Osteocyte (in vitro differentiated cells): ENCODE results near the gene ESR1. TPM values are rescaled to one million over a fixed set of nuclear protein-coding genes. Genes with fewer than 3 reads are reported as not detected.

Experiments
- DNase-seq: peaks from one replicate; pipeline ENCODE4 v3.0.0; 2021; ENCODE audit warnings: mixed read lengths; ENCODE audit not compliant: unreplicated experiment; ENCODE audit errors: extremely low spot score
- H3K27ac Mint-ChIP-seq: one replicate; pipeline ENCODE4 v1.8.0; 2021; ENCODE audit warnings: mild to moderate bottlenecking, mixed read lengths; ENCODE audit not compliant: unreplicated experiment
- H3K27me3 Mint-ChIP-seq: one replicate; pipeline ENCODE4 v1.8.0; 2021; ENCODE audit warnings: mixed read lengths; ENCODE audit not compliant: unreplicated experiment
- H3K36me3 Mint-ChIP-seq: one replicate; pipeline ENCODE4 v1.8.0; 2021; ENCODE audit warnings: mixed read lengths; ENCODE audit not compliant: unreplicated experiment
- H3K4me1 Mint-ChIP-seq: one replicate; pipeline ENCODE4 v1.8.0; 2021; ENCODE audit warnings: mixed read lengths; ENCODE audit not compliant: unreplicated experiment
- H3K4me3 Mint-ChIP-seq: one replicate; pipeline ENCODE4 v1.8.0; 2021; ENCODE audit warnings: mild to moderate bottlenecking, moderate library complexity, mixed read lengths; ENCODE audit not compliant: unreplicated experiment
- H3K9me3 Mint-ChIP-seq: one replicate; pipeline ENCODE4 v1.8.0; 2021; ENCODE audit warnings: mixed read lengths; ENCODE audit not compliant: unreplicated experiment
- CTCF ChIP-seq: fragments of 200-600 bp; sonication (generic); IDR thresholded peaks from 2 replicates; pipeline ENCODE4 v1.5.0; 2021; ENCODE audit warnings: antibody characterized with exemption, mild to moderate bottlenecking, moderate library complexity
- total RNA-seq: library from RNA; stranded (reverse); gene quantifications from 2 replicates; pipeline ENCODE4 v1.2.1, GENCODE V29; 2021

ESR1 gene
- total RNA-seq, 1 donor from 2014 or later = not detected

DNA sequence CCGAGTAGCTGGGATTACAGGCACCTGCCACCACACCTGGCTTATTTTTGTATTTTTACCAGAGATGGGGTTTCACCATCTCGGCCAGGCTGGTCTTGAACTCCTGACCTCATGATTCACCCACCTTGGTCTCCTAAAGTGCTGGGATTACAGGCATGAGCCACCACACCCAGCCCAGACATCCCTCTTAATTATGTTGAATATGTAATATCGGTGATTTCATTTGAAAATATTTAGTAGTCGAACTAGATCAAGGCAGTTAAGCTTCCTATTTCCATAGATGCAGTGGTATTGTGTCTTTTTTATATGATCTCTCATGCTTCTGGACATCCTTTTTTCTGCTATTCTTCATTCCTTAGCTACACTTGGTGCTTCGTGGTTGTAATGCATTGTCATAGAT lies 29.7 kb downstream of the ESR1 start:
- H3K4me1 Mint-ChIP-seq = no peaks in the 10 kb centered on the region
- no peaks in the 10 kb centered on the region for H3K36me3 Mint-ChIP-seq
- no peak overlapping the region for H3K27ac Mint-ChIP-seq
- H3K9me3 Mint-ChIP-seq = no peaks in the 10 kb centered on the region
- DNase-seq = no peak
- H3K4me3 Mint-ChIP-seq = no peak overlapping the region
- TF ChIP-seq CTCF = no peak
- H3K27me3 Mint-ChIP-seq = peaks cover 4% of the 10 kb centered on the region

GRCh38 chr6:151842816-151843215 lies 35.3 kb downstream of the ESR1 start:
- Mint-ChIP-seq H3K36me3 (no peaks in the 10 kb centered on the region), H3K9me3 (no peaks in the 10 kb centered on the region), H3K27me3 (no peaks in the 10 kb centered on the region), H3K27ac (no peak overlapping the region), H3K4me3 (no peak overlapping the region), H3K4me1 (no peaks in the 10 kb centered on the region)
- no peak for DNase-seq
- no peak for TF ChIP-seq CTCF

DNA sequence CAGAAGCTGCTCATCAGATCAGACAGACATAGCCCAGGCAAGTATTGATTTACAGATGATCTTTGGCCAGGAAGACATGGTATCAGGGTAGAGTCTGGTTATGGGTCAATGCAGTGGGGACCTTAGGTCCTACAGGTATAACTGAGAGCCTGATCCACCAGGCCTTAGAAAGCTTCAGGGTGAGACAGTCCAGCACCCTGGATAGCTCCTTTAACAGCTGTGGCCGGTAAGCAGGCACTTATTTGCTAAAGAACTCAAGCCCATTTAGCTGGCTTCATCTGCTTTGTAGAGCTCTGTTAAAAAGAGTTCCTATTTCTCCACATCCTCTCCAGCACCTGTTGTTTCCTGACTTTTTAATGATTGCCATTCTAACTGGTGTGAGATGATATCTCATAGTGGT lies 39.6 kb downstream of the ESR1 start:
- no peaks in the 10 kb centered on the region for H3K4me1 Mint-ChIP-seq
- H3K4me3 Mint-ChIP-seq = no peak overlapping the region
- TF ChIP-seq CTCF = no peak
- H3K36me3 Mint-ChIP-seq = no peaks in the 10 kb centered on the region
- no peaks in the 10 kb centered on the region for H3K9me3 Mint-ChIP-seq
- DNase-seq = no peak
- H3K27ac Mint-ChIP-seq = no peak overlapping the region
- no peaks in the 10 kb centered on the region for H3K27me3 Mint-ChIP-seq

DNA sequence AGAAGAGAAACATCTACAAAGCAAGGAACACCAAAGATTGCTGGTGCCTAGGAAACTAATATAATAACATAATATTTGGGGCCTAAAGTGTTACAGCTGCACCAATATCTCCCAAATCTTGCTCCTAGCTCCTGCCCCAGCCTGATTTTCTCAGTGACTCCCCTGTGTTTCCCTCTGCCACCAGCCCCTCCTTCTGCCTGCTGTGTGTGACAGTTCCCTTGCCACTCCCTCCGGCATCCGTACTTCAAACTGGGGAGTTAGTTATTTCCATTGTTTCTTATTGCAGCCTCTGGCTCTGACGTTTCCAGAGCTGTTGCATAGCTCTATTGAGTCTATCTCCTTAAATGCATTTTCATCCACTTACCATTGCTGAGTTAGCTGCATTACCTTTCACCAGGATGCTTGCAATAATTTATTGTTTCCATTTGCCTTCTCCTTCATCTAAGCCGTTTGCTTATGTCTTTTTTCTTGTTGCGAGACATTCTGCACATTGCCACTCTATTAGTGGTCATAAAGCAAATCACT lies 43.1 kb downstream of the ESR1 start:
- Mint-ChIP-seq H3K27ac (no peak overlapping the region), H3K27me3 (no peaks in the 10 kb centered on the region), H3K9me3 (no peaks in the 10 kb centered on the region), H3K36me3 (no peaks in the 10 kb centered on the region), H3K4me3 (no peak overlapping the region), H3K4me1 (no peaks in the 10 kb centered on the region)
- no peak for TF ChIP-seq CTCF
- DNase-seq = no peak

- H3K4me3 Mint-ChIP-seq = no peak overlapping the region
- no peaks in the 10 kb centered on the region for H3K4me1 Mint-ChIP-seq
- H3K9me3 Mint-ChIP-seq = no peaks in the 10 kb centered on the region
- DNase-seq = no peak
- H3K27ac Mint-ChIP-seq = no peak overlapping the region
- no peaks in the 10 kb centered on the region for H3K36me3 Mint-ChIP-seq
- no peak for TF ChIP-seq CTCF
- no peaks in the 10 kb centered on the region for H3K27me3 Mint-ChIP-seq
These were observed 50.8 kb downstream of the ESR1 start for GRCh38 chr6:151858294-151858693.
